ENCODE data around the gene TRIM26. TPM values are rescaled to one million over a fixed set of nuclear protein-coding genes. Genes with fewer than 3 reads are reported as not detected.

The TRIM26 gene
- total RNA-seq, 2 donors from 2014 or later: 20.0 to 27.8 TPM

GRCh38 chr6:30164714-30165113, 48.5 kb downstream of the TRIM26 start:
- no peak for TF ChIP-seq CTCF (IDR thresholded peaks at IDR 0.05)
- Histone ChIP-seq H3K27ac (no peak overlapping the region), H3K9me3 (no peaks in the 10 kb centered on the region), H3K27me3 (no peaks in the 10 kb centered on the region), H3K4me3 (no peak overlapping the region), H3K4me1 (no peaks in the 10 kb centered on the region), H3K36me3 (no peaks in the 10 kb centered on the region)
- no peak for DNase-seq (ENCODE audit: low spot score)

DNA sequence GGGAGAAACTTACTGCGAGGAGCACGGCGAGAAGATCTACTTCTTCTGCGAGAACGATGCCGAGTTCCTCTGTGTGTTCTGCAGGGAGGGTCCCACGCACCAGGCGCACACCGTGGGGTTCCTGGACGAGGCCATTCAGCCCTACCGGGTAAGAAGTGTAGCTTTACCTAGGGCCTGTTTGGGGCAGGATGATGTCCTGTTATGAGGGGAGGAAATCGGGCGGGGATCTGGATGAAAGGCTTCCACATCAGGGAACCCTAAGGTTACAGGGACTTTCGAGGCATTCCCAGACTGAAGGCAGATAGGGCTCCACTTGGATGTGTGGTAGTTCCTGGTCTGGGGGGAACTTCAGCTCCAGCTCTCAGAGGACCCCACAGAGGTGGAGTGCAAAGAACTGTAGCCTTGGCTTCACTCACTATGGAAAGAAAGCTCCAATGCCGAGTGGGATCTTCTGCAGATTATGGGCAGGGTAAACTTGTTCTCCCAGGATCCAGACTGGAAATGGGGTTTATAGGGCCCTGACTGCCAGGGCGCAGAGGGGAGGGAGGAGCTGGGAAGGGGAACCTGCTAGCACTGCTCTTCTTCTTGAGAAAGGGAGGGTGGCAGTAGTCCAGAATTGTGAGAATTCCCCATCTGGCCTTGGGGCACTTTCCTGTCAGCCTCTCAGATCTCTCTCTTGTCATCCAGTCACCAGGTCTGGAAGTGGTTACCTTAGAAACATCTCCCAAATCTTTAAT, 49.1 kb downstream of the TRIM26 start:
- no peak for DNase-seq (ENCODE audit: low spot score)
- no peaks in the 10 kb centered on the region for H3K27me3 ChIP-seq
- no peak for TF ChIP-seq CTCF (IDR thresholded peaks at IDR 0.05)
- H3K4me1 ChIP-seq: no peaks in the 10 kb centered on the region
- no peaks in the 10 kb centered on the region for H3K9me3 ChIP-seq
- H3K4me3 ChIP-seq: no peak overlapping the region
- H3K36me3 ChIP-seq: no peaks in the 10 kb centered on the region
- H3K27ac ChIP-seq: no peak overlapping the region

GRCh38 chr6:30163090-30163917, 49.9 kb downstream of the TRIM26 start, which contains the start of gene TRIM15:
TSS of gene TRIM15 (plus strand) at chr6:30163546. CDS start at chr6:30163685, 139 bp downstream.
- no peaks in the 10 kb centered on the region for H3K27me3 ChIP-seq
- H3K36me3 ChIP-seq: no peaks in the 10 kb centered on the region
- H3K4me1 ChIP-seq: no peaks in the 10 kb centered on the region
- DNase-seq (ENCODE audit: low spot score): no peak
- H3K9me3 ChIP-seq: no peaks in the 10 kb centered on the region
- no peak for TF ChIP-seq CTCF (IDR thresholded peaks at IDR 0.05)
- H3K27ac ChIP-seq: no peak within 1 kb of the TSS
- H3K4me3 ChIP-seq: no peak within 1 kb of the TSS

- no peak for DNase-seq (ENCODE audit: low spot score)
- TF ChIP-seq CTCF (IDR thresholded peaks at IDR 0.05): no peak
- no peak overlapping the region for H3K27ac ChIP-seq
- H3K27me3 ChIP-seq: no peaks in the 10 kb centered on the region
- no peaks in the 10 kb centered on the region for H3K4me1 ChIP-seq
- no peak overlapping the region for H3K4me3 ChIP-seq
- no peaks in the 10 kb centered on the region for H3K36me3 ChIP-seq
- no peaks in the 10 kb centered on the region for H3K9me3 ChIP-seq
Observed at GRCh38 chr6:30162265-30163089, 50.7 kb downstream of the TRIM26 start.

DNA sequence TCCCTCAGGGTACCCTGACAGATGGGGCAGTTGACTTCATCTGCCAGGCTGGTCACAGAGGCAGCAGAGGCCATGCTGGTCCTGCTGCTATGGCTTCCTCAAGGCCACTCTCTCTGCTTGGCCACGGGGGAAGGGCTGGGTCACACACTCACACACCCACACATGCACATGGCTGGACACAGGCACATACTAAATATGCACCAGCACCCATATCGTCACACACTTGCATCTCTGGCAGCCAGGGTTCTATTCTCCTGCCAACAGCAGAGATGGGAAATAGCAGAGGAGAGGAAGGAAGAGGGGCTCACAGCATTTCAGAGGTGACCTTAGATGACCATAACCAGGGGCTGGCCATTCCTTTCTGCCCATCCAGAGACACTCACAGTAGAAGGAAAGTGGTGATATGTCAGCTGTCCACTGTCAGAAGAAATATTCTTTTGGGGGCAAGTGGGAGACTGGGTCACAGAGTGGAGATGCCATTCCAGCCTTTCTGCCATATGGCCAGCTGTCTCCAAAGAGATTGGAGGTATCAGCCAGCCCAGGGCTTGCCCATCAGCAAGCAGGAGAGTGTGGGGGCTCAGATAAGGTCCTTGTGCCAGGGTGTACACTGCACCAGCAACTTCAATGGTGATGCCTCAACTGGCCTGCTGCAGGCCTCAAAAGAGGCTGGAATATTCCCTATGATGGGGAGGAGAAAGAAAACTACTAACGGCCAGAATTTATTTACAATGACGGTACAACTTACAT, 52.2 kb downstream of the TRIM26 start, which contains the start of gene TRIM10:
Gene TRIM10, minus strand, starts transcription at position 427 of the 747 bp plus-strand sequence. Its CDS starts 353 bp downstream, at position 74.
- H3K9me3 ChIP-seq: no peaks in the 10 kb centered on the region
- no peaks in the 10 kb centered on the region for H3K36me3 ChIP-seq
- no peak within 1 kb of the TSS for H3K27ac ChIP-seq
- no peak for DNase-seq (ENCODE audit: low spot score)
- H3K4me3 ChIP-seq: no peak within 1 kb of the TSS
- peaks cover 0 to 6% of the 10 kb centered on the region in 2 donors for H3K4me1 ChIP-seq
- TF ChIP-seq CTCF (IDR thresholded peaks at IDR 0.05): no peak
- no peaks in the 10 kb centered on the region for H3K27me3 ChIP-seq

Data from right atrium auricular region (tissue), 2 donors.